ENCODE data around the gene H3-3A. TPM values are rescaled to one million over a fixed set of nuclear protein-coding genes. Genes with fewer than 3 reads are reported as not detected.

The H3-3A gene
- total RNA-seq, 2 experiments from 2014 or later: 370 to 382 TPM

DNA sequence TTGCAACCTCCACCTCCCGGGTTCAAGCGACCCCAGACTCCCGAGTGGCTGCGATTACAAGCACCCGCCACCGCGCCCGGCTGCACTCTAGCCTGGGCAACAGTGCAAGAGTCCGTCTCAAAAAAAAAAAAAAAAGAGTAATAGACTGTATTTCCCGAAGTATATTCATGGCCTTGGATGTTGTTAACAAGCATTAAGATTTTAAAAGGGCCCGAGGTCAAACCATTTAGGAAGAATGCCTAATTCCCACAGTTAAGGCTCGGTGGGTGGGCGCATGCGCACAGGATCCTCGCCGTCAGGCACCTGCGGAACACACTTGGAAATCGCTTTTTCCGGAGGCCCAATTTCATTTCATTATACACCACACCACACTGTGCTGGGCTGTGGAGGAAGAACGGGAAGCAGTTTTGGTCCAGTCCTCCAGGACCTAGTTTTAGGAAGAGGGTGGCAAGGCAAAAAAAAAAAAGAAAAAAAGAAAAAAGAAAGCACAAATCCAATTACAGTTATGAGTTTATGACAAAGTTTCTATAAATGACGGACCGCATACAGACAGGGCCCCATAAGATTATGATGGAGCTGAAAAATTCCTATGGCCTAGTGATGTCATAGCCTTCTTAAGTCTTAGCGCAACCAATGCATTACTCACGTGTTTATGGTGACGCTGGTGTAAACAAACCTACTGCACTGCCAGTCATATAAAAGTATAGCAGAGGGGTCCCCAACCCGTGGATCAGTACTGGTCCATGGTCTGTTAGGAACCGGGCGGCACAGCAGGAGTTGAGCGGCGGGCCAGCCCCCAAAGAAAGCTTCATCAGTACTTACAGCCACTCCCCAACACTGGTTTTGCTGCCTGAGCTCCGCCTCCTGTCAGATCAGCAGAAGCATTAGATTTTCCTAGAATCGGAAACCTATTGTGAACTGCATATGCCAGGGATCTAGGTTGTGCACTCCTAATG lies 38.2 kb downstream of the H3-3A start:
- POLR2A ChIA-PET: interaction anchor here (0.6 to 1.5 kb wide), 3 partner anchors 10 to 463 kb away, joined by 5 to 6 read pairs (median 5); no protein-coding TSS in a partner anchor
- CTCF ChIA-PET: interaction anchor here (0.6 to 1.2 kb wide), 4 partner anchors 10 to 149 kb away, joined by 3 to 5 read pairs (median 4); no protein-coding TSS in a partner anchor

DNA sequence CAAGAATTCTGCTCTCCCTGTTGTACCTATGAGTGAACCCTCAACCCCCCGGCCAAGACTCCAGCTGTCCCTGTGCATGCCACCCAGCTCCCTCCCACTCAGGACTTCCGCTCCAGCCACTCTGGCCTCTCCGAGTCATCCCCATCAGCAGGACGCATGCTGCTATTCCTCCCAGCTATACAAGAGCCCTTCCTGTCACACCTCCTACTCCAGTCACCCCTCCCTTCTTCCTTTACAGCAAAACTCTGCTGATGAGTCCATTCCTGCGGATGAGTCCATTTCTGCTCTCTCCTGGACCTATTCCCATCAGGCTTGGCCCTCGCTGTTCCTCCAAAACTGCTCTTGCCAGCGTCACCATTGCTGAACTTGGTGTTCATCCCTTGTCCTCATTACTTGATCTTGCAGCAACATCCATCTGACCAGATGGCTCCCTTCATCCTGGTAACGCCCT lies 42.2 kb downstream of the H3-3A start:
- POLR2A ChIA-PET: no interaction called here
- CTCF ChIA-PET: interaction anchor here (1.2 kb wide), 2 partner anchors 11 to 20 kb away, joined by 3 read pairs; no protein-coding TSS in a partner anchor

DNA sequence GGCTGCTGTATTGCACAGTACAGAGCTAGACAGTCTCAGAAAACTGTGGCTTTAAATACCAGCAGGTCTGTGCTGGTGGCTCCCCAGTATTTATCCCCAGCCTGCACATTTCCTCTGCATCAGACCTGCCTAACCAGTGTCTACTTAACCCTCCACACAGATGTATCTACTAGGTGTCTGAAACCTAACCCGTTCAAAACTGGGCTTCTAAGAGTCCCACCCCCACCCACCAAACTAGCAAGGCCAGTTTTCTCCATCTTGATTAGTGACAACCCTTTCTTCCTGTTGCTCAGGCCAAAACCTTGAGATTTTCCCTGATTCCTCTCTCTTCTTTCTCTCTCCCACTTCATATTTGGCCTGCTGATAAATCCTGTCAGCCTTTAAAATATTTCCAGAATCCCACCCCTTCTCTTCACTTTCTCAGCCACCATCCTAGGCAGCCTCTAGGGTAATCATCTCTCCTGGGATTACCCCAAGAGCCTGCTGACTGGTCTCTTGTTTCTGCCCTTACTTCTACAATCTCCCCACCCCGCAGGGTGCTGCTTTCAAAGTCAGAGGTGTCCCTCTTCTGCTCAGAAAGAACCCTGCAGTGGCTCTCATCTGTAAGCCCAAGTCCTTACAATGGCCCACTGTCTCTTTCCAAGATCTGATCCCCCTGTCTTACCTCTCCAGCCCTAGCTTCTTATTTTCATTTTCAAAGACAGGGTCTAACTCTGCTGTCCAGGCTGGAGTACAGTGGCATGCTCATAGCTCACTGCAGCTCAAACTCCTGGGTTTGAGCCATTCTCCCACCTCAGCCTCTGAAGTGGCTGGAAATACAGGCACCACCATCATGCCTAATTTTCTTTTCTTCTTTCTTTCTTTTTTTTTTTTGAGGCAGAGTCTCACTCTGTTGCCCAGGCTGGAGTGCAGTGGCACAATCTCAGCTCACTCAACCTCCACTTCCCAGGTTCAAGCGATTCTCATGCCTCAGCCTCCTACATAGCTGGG lies 45.2 kb downstream of the H3-3A start:
- POLR2A ChIA-PET: interaction anchor here (0.7 to 1.0 kb wide), 2 partner anchors 9 to 45 kb away, joined by 3 read pairs; partner anchors contain the start of gene H3-3A
- CTCF ChIA-PET: interaction anchor here (0.9 to 6.5 kb wide), 2 partner anchors 13 to 17 kb away, joined by 3 to 33 read pairs; no protein-coding TSS in a partner anchor

GRCh38 chr1:226108935-226109828 lies 46.7 kb downstream of the H3-3A start:
- POLR2A ChIA-PET: interaction anchor here (1.2 to 2.5 kb wide), 8 partner anchors 8 to 298 kb away, joined by 3 to 14 read pairs (median 6); partner anchors contain the start of genes H3-3A and LIN9

GRCh38 chr1:226109829-226110248 lies 47.3 kb downstream of the H3-3A start:
- POLR2A ChIA-PET: interaction anchor here (0.8 to 2.5 kb wide), 11 partner anchors 9 to 297 kb away, joined by 3 to 15 read pairs (median 6); partner anchors contain the start of genes H3-3A, LIN9 and SDE2
- CTCF ChIA-PET: interaction anchor here (0.6 to 6.5 kb wide), 6 partner anchors 9 to 45 kb away, joined by 3 to 33 read pairs (median 8); no protein-coding TSS in a partner anchor

More at GRCh38 chr1:226108935-226109828, 46.7 kb downstream of the H3-3A start:
- CTCF ChIA-PET: interaction anchor here (1.4 to 6.5 kb wide), 4 partner anchors 12 to 44 kb away, joined by 3 to 33 read pairs (median 12); no protein-coding TSS in a partner anchor

DNA sequence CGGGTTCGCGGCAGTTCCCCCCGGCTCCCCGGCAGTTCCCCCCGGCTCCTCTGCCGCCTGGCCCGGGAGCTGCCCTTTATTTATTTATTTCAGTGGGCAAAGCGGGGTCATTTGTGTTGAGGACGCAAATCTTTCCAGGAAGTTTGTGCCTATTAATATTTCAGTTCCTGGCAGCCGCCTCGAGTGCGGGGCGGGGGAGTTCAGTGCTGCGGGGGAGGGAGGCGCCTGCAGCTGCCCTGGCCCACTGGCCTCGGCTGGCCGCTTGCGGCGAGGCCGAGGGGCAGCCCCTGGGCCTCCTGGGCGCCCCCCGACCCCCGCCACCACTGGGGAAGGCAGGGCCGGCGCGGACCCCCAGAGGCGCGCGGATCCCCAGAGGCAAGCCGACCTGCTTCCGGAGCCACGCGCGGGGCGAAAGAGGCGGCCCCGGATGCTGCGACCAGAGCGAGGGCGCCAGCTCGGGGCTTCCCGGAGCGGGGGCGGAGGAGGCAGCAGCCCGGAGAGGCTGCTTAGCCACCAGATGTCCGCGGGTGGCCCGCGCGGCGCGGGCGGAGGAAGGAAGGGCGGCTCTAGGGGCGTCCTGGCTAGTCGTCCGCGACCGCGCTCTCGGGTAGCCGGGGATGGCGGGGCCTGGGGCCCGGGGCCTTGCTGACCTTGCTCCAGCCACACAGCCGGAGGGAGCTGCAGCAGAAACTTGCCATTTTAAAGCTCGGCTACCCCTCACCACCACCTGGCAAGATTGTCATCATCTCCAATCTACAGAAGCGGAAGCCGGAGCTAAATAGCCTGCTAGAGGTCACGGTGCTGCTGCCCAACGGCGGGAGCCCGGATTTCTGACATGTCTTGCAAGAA lies 48.0 kb downstream of the H3-3A start:
- CTCF ChIA-PET: interaction anchor here (0.6 to 6.5 kb wide), 8 partner anchors 9 to 48 kb away, joined by 3 to 33 read pairs (median 8); partner anchors contain the start of gene H3-3A
- POLR2A ChIA-PET: interaction anchor here (0.8 to 2.5 kb wide), 13 partner anchors 9 to 296 kb away, joined by 3 to 15 read pairs (median 6); partner anchors contain the start of genes H3-3A, LIN9 and SDE2

DNA sequence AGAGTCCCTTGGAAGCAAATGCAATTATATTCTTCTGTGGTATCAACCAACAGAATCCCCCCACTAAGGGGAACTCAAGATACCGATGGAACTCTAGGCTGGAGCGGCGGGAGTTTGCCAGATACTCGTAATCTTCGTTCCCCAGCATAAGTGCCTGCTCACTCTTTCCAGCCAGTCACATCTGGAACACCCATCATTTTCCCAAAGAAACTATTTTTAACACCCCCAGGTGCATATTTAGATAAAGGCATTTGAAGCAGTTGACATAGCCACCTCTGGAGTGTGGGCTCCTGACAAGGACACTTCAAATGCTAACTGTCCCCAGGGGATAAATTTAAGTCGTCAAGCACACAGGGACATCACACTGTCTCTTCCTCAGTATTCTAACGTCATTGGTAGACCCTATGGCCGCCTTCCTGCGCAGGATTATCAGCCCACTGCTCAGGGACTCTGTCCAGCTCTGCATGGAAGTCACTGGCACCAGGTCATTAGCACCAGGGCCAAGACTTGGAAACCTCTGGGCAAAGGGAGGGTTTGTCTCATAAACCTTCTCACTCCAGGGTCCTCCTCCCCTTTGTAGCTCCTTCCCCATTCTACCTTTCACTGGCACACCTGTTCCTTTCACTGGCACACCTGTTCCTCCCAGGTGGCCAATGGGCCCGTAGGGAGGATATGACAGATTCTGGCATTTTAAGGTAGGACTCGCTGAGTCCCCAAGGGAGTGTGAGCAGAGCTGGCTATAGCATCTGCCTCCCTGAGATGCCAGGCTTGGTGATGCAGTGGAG lies 48.8 kb downstream of the H3-3A start:
- ChIA-PET POLR2A (interaction anchor here (0.9 to 2.5 kb wide), 9 partner anchors 9 to 198 kb away, joined by 3 to 15 read pairs (median 12); partner anchors contain the start of genes H3-3A, LIN9 and SDE2), CTCF (interaction anchor here (0.7 to 6.5 kb wide), 9 partner anchors 9 to 88 kb away, joined by 3 to 33 read pairs (median 4); partner anchors contain the start of gene H3-3A)

DNA sequence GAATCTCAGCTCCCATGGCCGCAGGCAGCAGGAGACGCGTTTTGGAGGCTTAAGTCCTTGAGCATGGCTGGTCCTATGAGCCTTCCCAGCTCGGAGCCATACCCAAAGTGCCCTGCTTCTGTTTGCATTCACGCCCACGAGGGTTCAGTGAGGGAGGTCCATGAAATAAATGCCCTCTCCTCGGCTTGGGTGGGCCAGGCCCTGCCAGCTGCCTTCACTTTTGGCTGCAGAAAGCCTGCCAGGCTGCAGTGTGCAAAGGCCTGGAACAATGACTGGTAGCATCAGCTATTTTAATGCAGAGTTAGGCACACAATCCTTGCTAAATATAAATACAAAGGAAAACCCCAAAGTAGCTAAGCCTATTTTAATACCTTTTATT lies 49.4 kb downstream of the H3-3A start:
- ChIA-PET CTCF (interaction anchor here (0.7 to 6.5 kb wide), 5 partner anchors 9 to 87 kb away, joined by 3 to 33 read pairs (median 11); no protein-coding TSS in a partner anchor), POLR2A (interaction anchor here (2.1 to 2.5 kb wide), 3 partner anchors 8 to 112 kb away, joined by 13 to 15 read pairs (median 14); partner anchors contain the start of gene SDE2)

- ChIA-PET CTCF (interaction anchor here (6.5 kb wide), 1 partner anchor 12 kb away, joined by 33 read pairs; no protein-coding TSS in a partner anchor), POLR2A (no interaction called here)
Observed at GRCh38 chr1:226112626-226113025, 50.1 kb downstream of the H3-3A start.

- CTCF ChIA-PET: no interaction called here
- POLR2A ChIA-PET: interaction anchor here (0.6 kb wide), 1 partner anchor 8 kb away, joined by 3 read pairs; no protein-coding TSS in a partner anchor
Observed at GRCh38 chr1:226116673-226117072, 54.2 kb downstream of the H3-3A start.

DNA sequence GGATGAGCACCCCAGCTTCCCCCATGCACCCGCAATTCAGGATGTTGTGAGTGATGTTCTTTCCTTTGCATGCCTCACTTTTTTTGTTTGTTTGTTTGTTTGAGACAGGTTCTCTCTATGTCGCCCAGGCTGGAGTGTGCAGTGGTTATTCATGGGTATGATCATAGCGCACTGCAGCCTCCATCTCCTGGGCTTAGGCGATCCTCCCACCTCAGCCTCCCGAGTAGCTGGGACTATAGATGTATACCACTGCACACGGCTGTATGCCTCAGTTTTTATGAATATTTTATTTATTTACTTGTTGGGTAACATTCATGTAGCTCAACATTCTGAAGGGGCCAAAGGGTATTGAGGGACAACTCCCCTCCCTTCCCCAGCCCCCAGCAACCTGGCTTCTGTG lies 54.8 kb downstream of the H3-3A start:
- ChIA-PET POLR2A (no interaction called here), CTCF (no interaction called here)

DNA sequence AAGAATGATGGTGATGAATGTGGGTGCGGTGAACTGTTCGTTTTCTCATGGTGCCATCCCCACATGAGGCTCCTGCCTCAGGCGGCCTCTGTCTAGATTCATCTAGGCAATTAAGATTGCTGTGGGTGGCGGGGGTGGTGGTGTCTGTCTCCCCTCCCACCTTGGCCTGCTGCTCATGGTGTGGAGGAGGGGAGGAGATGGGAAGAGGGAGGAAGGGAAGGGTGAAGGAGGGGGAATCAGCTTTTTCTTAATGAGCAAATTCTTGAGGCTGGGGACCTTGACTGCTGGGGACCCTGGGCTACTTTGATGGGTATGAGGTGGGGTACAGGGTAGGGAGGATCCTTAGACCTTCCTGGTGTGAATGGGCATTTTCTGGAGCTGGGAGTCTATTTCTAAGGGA lies 55.8 kb downstream of the H3-3A start:
- ChIA-PET POLR2A (no interaction called here), CTCF (no interaction called here)

- CTCF ChIA-PET: interaction anchor here (2.9 kb wide), 1 partner anchor 54 kb away, joined by 25 read pairs; no protein-coding TSS in a partner anchor
- POLR2A ChIA-PET: interaction anchor here (2.6 kb wide), 1 partner anchor 9 kb away, joined by 14 read pairs; no protein-coding TSS in a partner anchor
Observed at GRCh38 chr1:226119169-226119568, 56.7 kb downstream of the H3-3A start.

DNA sequence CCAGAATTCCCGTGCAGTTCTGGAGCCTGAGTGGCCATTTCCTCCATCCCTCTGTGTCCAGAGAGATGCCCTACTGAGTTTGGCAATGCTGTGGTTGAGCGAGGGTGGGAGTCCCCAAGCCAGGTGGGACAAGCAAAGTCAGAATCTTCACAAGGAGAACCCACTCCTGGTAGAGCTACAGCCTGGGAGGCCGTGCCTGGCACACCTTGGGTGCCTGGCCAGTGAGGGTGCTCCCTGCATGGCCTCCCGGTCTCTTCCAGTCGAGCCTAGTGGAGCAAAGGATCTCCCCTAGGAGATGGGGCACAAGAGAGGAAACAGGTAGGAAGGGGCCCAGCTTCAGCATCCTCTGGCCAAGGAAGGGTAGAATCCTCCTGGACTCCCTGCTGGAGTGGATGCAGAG lies 57.9 kb downstream of the H3-3A start:
- ChIA-PET POLR2A (interaction anchor here (1.2 to 2.6 kb wide), 4 partner anchors 10 to 58 kb away, joined by 3 to 14 read pairs (median 4); partner anchors contain the start of gene H3-3A), CTCF (interaction anchor here (0.7 to 2.9 kb wide), 8 partner anchors 9 to 212 kb away, joined by 3 to 25 read pairs (median 4); no protein-coding TSS in a partner anchor)

GRCh38 chr1:226121049-226121586 lies 58.6 kb downstream of the H3-3A start:
- ChIA-PET CTCF (interaction anchor here (0.7 to 2.9 kb wide), 7 partner anchors 10 to 76 kb away, joined by 3 to 25 read pairs (median 5); no protein-coding TSS in a partner anchor), POLR2A (interaction anchor here (1.2 to 2.6 kb wide), 4 partner anchors 11 to 59 kb away, joined by 3 to 14 read pairs (median 4); partner anchors contain the start of gene H3-3A)

Data from activated CD8-positive, alpha-beta memory T cell treated with anti-CD3 and anti-CD28 coated beads for 36 hours (primary cell).